OCI-LY1 (cell line): Measurements from ENCODE around the gene SPOP.

Experiments
- CTCF ChIP-seq: fragments of 200-600 bp; sonication (generic), shearing (Covaris generic); IDR thresholded peaks from 2 replicates; pipeline ENCODE4 v1.5.1; 2017; ENCODE audit warnings: mild to moderate bottlenecking, antibody characterized with exemption, low read length, moderate library complexity, mixed read lengths
- EZH2 ChIP-seq: fragments of 200-600 bp; sonication (generic), shearing (Covaris generic); IDR thresholded peaks from 2 replicates; pipeline ENCODE4 v1.8.0; 2017; ENCODE audit warnings: borderline replicate concordance, mixed run types, mild to moderate bottlenecking, antibody characterized with exemption, low read length, moderate library complexity, mixed read lengths

GRCh38 chr17:49633250-49633649 lies 44.6 kb downstream of the SPOP start:
- TF ChIP-seq CTCF = no peak
- TF ChIP-seq EZH2 = no peak
